NCI-H446 treated with DMSO at 0.1 percent for 48 hours (cell line): Measurements from ENCODE around the gene CDC16.
A peak's percentile ranks its signal among the peaks of the same experiment; 100 is the strongest.

ENCODE experiments used
- DNase-seq: peaks from one replicate; lab custom pipeline; 2025; lab: John Stamatoyannopoulos, UW

CDC16 gene

GRCh38 chr13:114303700-114304327 lies 69.1 kb downstream of the CDC16 start:
- no peak for DNase-seq

DNA sequence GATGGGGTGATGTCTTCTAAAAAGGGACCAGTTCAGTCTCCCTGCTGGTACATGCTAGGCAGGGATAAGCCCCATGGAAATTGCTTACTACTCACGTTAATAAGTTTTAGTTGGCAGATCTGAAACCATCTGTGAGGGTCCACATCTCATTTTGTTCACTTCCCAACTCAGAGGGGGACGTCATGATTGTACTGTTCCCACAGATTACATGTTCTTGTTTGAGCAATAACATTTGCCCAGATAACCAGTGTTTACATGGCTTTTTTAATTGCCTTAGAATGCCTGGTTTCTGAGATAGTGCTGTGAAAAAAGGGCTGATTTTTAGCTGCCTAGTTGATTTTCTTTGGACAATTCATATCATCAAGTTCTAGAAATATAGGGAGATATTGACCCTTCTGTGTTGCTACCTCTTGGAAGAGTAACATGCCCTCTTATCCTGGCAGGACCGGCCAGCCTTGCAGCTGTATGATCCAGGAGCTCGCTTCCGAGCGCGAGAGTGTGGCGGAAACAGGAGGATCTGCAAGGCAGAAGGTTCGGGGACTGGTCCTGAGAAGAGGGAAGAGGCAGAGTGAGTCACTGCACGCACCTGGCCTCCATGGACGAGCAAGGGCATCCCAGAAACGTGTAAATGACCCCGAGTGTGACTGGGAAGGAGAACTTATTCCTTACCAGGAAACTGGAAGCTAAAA lies 69.8 kb downstream of the CDC16 start:
- no peak for DNase-seq

- no peak for DNase-seq
These were observed 74.4 kb downstream of the CDC16 start for GRCh38 chr13:114309086-114309485.

DNA sequence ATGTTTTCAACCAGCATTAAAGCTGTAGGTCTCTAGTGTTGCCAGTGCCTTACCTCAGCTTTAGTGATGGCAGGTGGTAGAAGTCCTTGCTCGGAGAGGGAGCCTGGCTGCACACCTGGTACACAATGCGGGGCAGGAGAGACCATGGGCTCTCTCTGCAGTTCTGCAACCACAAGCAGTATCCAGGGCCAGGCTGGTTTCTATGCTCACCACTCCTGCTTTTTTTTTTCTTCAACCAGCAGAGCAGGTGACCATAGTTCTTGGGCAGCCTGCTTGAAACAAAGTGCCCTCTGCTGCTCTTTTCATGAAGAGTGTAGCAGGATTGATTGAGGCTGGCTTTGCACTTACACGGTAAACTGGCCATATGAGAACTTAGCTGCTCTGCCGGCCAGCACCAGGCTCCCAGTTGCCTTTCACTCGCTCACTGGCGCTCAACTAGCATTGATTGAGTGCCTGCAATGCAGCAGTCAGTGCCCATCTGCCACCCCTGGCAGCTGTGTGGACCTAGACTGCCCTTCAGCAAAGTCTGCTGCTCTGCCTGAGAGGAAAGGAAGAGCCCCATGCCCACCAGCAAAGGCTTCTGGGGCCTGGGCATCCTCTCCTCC lies 75.2 kb downstream of the CDC16 start:
- DNase-seq, result no peak

DNA sequence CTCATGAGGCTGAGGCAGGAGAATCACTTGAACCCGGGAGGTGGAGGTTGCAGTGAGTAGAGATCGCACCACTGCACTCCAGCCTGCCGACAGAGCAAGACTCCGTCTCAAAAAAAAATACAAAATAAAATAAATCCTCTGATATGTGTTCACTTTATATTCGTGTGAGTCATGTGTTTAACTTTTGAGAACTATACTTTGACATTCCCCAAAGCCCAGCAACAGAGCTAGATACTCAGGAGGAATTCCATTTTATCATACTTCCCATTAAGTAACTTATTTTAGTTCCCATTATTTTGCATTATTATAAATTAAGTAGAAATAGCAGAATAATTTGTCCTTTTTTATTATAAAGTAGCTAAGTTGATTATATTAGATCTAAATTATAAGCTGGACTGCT lies 76.3 kb downstream of the CDC16 start:
- DNase-seq, result no peak

GRCh38 chr13:114311387-114311786 lies 76.7 kb downstream of the CDC16 start:
- no peak for DNase-seq

DNA sequence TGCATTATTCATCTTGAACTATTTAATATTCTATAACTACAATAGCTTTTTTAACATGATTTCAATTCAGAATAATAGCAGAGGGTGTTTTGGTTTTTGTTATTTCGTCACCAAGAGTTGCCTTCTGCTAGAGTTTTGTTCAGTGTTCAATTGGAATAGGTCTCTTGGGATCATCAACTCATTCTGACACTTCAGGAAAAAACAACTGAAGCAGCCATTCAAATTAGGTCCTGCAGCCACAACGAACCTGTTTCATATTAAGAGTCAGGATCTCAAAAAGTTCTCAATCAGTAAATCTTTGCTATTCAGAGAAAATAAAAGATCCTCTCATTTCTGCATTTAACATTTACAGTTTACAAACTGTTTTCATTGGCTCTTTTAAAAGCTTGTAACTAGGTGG lies 77.2 kb downstream of the CDC16 start:
- DNase-seq, result no peak

GRCh38 chr13:114313061-114313860 lies 78.6 kb downstream of the CDC16 start:
- no peak for DNase-seq

DNA sequence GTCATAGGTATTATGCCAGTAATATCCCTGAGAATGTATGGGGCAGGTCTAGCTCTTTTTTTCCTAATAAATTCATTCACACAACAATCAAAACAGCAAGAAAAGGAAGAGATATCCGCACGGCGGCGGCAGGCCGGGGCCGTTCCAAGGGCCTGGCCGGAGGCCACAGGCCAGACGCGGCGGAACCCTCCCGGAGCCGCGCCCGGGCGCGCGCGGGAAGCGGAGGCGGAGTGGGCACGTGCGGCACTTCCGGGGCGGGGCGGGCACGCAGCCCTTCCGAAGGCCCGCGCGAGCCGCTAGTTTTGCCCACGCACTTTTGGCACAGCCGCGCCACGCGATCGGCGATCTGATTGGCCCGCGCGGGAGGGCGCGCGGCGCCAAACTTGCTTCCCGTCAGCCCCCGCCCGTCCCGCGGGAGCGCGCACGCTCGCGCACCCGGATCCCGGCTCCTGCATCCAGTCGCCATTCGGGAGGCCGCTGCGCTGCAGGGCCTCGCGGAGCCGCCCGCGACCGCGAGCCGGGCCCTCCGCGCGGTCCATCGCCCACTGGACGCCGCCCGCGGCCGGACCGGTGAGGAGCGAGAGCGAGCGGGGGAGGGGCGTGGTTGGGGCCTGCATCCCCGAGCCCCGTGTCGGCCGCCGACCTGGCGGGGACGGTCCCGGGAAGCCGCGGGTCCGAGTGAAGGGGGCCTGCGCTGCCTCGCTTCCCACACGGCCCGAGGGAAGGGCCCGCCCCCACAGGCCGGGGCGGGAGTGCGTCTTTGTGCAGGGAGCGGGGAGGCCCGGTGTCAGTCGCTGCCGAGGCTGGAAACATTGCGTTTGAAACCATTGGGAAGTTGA lies 79.6 kb downstream of the CDC16 start, which contains the start of gene CHAMP1:
CHAMP1 (plus strand) TSS at position 430 of the 839 bp plus-strand sequence. CDS start 9,340 bp downstream, outside the sequence.
- peak; percentile 63 for DNase-seq

DNA sequence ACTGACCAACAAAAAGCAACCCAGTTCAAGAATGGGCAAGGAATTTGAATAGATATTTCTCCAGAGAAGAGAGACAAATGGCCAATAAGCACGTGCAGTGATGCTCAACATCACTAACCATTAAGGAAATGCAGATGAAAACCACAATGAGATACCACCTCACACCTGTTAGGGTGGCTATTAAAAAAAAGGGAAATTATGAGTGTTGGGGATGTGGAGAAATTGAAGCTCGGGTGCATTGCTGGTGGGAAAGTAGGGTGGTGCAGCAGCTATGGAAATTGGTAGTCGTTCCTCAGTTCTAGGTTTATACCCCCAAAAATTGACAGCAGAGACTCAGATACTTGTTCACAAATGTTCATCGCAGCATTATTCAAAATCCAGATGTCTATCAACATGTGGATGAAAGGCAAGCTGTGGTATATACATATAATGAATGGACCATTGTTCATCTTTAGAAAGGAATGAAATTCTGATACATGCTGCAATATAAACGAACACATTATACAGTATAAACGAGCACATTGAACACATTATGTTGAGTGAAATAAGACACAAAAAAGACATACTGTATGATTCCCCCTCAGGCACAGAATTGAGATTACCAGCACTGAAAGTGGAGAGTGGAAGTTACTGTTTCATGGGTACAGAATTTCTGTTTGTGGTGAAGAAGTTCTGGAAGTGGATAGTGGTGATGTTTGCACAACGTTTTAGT lies 80.5 kb downstream of the CDC16 start:
- no peak for DNase-seq

GRCh38 chr13:114318624-114319023 lies 83.9 kb downstream of the CDC16 start:
- no peak for DNase-seq

DNA sequence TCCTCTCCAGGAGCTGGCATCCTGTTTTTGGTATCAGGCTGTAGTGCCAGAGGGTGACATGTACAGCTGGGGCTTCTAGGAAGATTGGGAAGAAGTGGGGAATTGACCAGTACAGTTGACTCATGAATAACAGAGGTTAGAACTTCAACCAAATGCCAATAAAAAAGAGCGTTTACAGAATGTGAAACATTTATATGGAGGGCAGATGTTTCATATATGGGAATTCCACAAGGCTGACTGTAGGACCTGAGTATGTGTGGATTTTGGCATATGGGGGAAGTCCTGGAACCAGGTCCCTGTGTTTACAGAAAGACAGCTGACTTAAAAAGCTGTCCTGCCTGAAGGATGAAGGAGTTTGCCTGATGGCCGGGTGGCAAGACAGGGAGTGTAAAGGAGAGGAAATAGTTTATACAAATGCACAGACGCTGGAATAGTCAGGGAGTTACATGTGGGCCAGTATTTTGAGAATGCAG lies 84.8 kb downstream of the CDC16 start:
- no peak for DNase-seq

DNA sequence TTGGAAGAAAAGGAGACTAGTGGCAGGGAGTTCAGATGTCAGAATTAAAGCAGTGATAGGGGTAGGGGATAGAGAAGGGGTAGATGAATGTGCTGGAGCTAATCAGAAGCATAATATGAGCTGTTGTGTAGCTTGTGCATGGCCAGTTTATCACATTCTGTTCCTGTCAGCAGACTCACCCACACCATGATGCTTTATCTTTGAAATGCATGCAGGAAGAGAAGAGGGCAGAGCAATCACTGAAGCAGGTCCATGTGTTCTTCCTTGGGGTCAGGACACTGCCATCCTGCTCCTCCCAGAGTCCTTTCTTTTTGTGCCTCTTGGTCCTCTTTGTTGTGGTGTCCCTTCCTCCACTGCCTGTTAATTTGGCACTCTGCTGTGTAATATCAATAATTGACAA lies 85.4 kb downstream of the CDC16 start:
- DNase-seq, result no peak

DNA sequence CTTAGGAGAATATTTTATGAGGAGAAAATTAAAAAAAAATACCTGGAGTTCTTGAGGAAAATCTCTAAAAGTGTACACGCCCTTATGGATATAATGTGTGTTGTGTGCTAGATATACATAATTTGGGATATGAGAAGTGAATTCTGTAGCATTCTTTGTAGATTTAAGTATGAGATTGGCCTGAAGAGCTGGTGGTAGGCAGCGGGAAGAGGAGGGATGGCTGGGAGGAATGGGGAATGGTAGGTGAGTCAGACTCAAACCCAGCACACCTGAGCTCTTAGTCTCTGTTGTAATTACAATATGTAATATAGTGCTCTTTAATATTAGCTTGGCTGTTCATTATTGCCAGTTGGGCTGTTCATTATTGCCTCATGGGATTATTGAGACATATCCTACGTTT lies 86.6 kb downstream of the CDC16 start:
- no peak for DNase-seq
